Activated naive CD8-positive, alpha-beta T cell treated with anti-CD3 and anti-CD28 coated beads, Interleukin-2, amount 50 U/mL, for 24 hours (primary cell): ENCODE data around the gene MKNK2.
"Not testable (repeated sequence)": the region's sequence is repeated elsewhere in the genome, so short reads cannot be mapped to it uniquely, and the experiment has no call there.

Experiments
- ATAC-seq: fragments of 150-1000 bp; cut with Tn5 transposase; one replicate; pipeline ENCODE4 v1.10.0; 2021
- DNase-seq: peaks from one replicate; pipeline ENCODE4 v3.0.0; 2021
- H3K27ac Mint-ChIP-seq: one replicate; pipeline ENCODE4 v1.8.0; 2021; ENCODE audit warnings: mild to moderate bottlenecking, mixed read lengths
- H3K27me3 Mint-ChIP-seq: one replicate; pipeline ENCODE4 v1.8.0; 2021; ENCODE audit warnings: mixed read lengths
- H3K36me3 Mint-ChIP-seq: one replicate; pipeline ENCODE4 v1.8.0; 2021; ENCODE audit warnings: low read depth, mixed read lengths
- H3K4me1 Mint-ChIP-seq: one replicate; pipeline ENCODE4 v1.8.0; 2021; ENCODE audit warnings: mixed read lengths
- H3K4me3 Mint-ChIP-seq: one replicate; pipeline ENCODE4 v1.8.0; 2021; ENCODE audit warnings: mild to moderate bottlenecking, moderate library complexity, mixed read lengths
- H3K9me3 Mint-ChIP-seq: one replicate; pipeline ENCODE4 v1.8.0; 2021; ENCODE audit warnings: mixed read lengths

The MKNK2 gene

GRCh38 chr19:2038284-2039088 lies 12.6 kb downstream of the MKNK2 start:
- Mint-ChIP-seq H3K27me3 (no peaks in the 10 kb centered on the region), H3K4me3 (no peak overlapping the region), H3K9me3 (no peaks in the 10 kb centered on the region), H3K36me3 (peaks cover 3% of the 10 kb centered on the region), H3K27ac (no peak overlapping the region), H3K4me1 (peaks cover 13% of the 10 kb centered on the region)
- ATAC-seq (no peak), DNase-seq (no peak)

- Mint-ChIP-seq H3K4me3 (no peak overlapping the region), H3K9me3 (no peaks in the 10 kb centered on the region), H3K27me3 (no peaks in the 10 kb centered on the region), H3K27ac (no peak overlapping the region), H3K4me1 (peaks cover 13% of the 10 kb centered on the region), H3K36me3 (peaks cover 3% of the 10 kb centered on the region)
- ATAC-seq (no peak), DNase-seq (no peak)
Measured at GRCh38 chr19:2037651-2038255, 13.3 kb downstream of the MKNK2 start.

GRCh38 chr19:2036424-2036823 lies 14.6 kb downstream of the MKNK2 start:
- Mint-ChIP-seq H3K36me3 (peaks cover 3% of the 10 kb centered on the region), H3K9me3 (no peaks in the 10 kb centered on the region), H3K4me1 (peaks cover 20% of the 10 kb centered on the region), H3K4me3 (no peak overlapping the region), H3K27me3 (no peaks in the 10 kb centered on the region), H3K27ac (no peak overlapping the region)
- DNase-seq, result no peak
- no peak for ATAC-seq

GRCh38 chr19:2035590-2035991 lies 15.5 kb downstream of the MKNK2 start:
- no peaks in the 10 kb centered on the region for H3K9me3 Mint-ChIP-seq
- H3K27me3 Mint-ChIP-seq, result no peaks in the 10 kb centered on the region
- no peak overlapping the region for H3K4me3 Mint-ChIP-seq
- H3K36me3 Mint-ChIP-seq, result no peaks in the 10 kb centered on the region
- H3K4me1 Mint-ChIP-seq, result peaks cover 15% of the 10 kb centered on the region
- no peak overlapping the region for H3K27ac Mint-ChIP-seq
- no peak for ATAC-seq
- no peak for DNase-seq

GRCh38 chr19:2034729-2035589 lies 16.1 kb downstream of the MKNK2 start:
- DNase-seq (peak; percentile 70), ATAC-seq (peak; percentile 26)
- Mint-ChIP-seq H3K4me3 (no peak overlapping the region), H3K9me3 (no peaks in the 10 kb centered on the region), H3K36me3 (no peaks in the 10 kb centered on the region), H3K27ac (no peak overlapping the region), H3K4me1 (peaks cover 15% of the 10 kb centered on the region), H3K27me3 (no peaks in the 10 kb centered on the region)

- H3K36me3 Mint-ChIP-seq, ATAC-seq, H3K27me3 Mint-ChIP-seq, DNase-seq, H3K4me3 Mint-ChIP-seq, H3K9me3 Mint-ChIP-seq, H3K27ac Mint-ChIP-seq: not testable (repeated sequence)
- H3K4me1 Mint-ChIP-seq, result peaks cover 15% of the 10 kb centered on the region
Measured at GRCh38 chr19:2034253-2034652, 16.8 kb downstream of the MKNK2 start.

GRCh38 chr19:2033825-2034159 lies 17.3 kb downstream of the MKNK2 start:
- DNase-seq (no peak), ATAC-seq (no peak)
- peaks cover 15% of the 10 kb centered on the region for H3K4me1 Mint-ChIP-seq
- no peaks in the 10 kb centered on the region for H3K9me3 Mint-ChIP-seq
- no peak overlapping the region for H3K4me3 Mint-ChIP-seq
- H3K27ac Mint-ChIP-seq, result no peak overlapping the region
- H3K36me3 Mint-ChIP-seq, result no peaks in the 10 kb centered on the region
- H3K27me3 Mint-ChIP-seq, result no peaks in the 10 kb centered on the region

- DNase-seq (no peak), ATAC-seq (no peak)
- H3K4me1 Mint-ChIP-seq, result peaks cover 15% of the 10 kb centered on the region
- no peak overlapping the region for H3K4me3 Mint-ChIP-seq
- no peaks in the 10 kb centered on the region for H3K9me3 Mint-ChIP-seq
- H3K36me3 Mint-ChIP-seq, result no peaks in the 10 kb centered on the region
- no peaks in the 10 kb centered on the region for H3K27me3 Mint-ChIP-seq
- no peak overlapping the region for H3K27ac Mint-ChIP-seq
Measured at GRCh38 chr19:2033115-2033824, 17.8 kb downstream of the MKNK2 start.

GRCh38 chr19:2032296-2032941 lies 18.6 kb downstream of the MKNK2 start:
- ATAC-seq (peak; percentile 55), DNase-seq (peak; percentile 59)
- no peaks in the 10 kb centered on the region for H3K27me3 Mint-ChIP-seq
- H3K9me3 Mint-ChIP-seq, result no peaks in the 10 kb centered on the region
- peak overlapping the region; percentile 41 for H3K4me3 Mint-ChIP-seq
- H3K36me3 Mint-ChIP-seq, result no peaks in the 10 kb centered on the region
- peaks cover 15% of the 10 kb centered on the region for H3K4me1 Mint-ChIP-seq
- H3K27ac Mint-ChIP-seq, result peak overlapping the region; percentile 32

- Mint-ChIP-seq H3K4me3 (no peak overlapping the region), H3K27ac (no peak overlapping the region), H3K4me1 (peaks cover 7% of the 10 kb centered on the region), H3K36me3 (peaks cover 2% of the 10 kb centered on the region), H3K27me3 (no peaks in the 10 kb centered on the region), H3K9me3 (no peaks in the 10 kb centered on the region)
- ATAC-seq (no peak), DNase-seq (no peak)
Measured at GRCh38 chr19:2027361-2027760, 23.7 kb downstream of the MKNK2 start.

- Mint-ChIP-seq H3K4me3 (no peak overlapping the region), H3K4me1 (peaks cover under 1% of the 10 kb centered on the region), H3K27me3 (no peaks in the 10 kb centered on the region), H3K27ac (no peak overlapping the region), H3K9me3 (no peaks in the 10 kb centered on the region), H3K36me3 (peaks cover 2% of the 10 kb centered on the region)
- ATAC-seq (no peak), DNase-seq (no peak)
Measured at GRCh38 chr19:2026770-2027169, 24.3 kb downstream of the MKNK2 start.

- DNase-seq (no peak), ATAC-seq (no peak)
- no peaks in the 10 kb centered on the region for H3K27me3 Mint-ChIP-seq
- H3K36me3 Mint-ChIP-seq, result peaks cover 2% of the 10 kb centered on the region
- H3K4me3 Mint-ChIP-seq, result no peak overlapping the region
- H3K27ac Mint-ChIP-seq, result no peak overlapping the region
- no peaks in the 10 kb centered on the region for H3K9me3 Mint-ChIP-seq
- peaks cover 5% of the 10 kb centered on the region for H3K4me1 Mint-ChIP-seq
Measured at GRCh38 chr19:2022289-2022688, 28.8 kb downstream of the MKNK2 start.

- H3K4me3 Mint-ChIP-seq, result no peak overlapping the region
- no peaks in the 10 kb centered on the region for H3K27me3 Mint-ChIP-seq
- peaks cover 2% of the 10 kb centered on the region for H3K36me3 Mint-ChIP-seq
- no peak overlapping the region for H3K27ac Mint-ChIP-seq
- H3K4me1 Mint-ChIP-seq, result peaks cover 8% of the 10 kb centered on the region
- ATAC-seq (no peak), DNase-seq (no peak)
- no peaks in the 10 kb centered on the region for H3K9me3 Mint-ChIP-seq
Measured at GRCh38 chr19:2021453-2022140, 29.4 kb downstream of the MKNK2 start.
